GM12878 (cell line): Measurements from ENCODE around the gene IRAK3. TPM values are rescaled to one million over a fixed set of nuclear protein-coding genes. Genes with fewer than 3 reads are reported as not detected.

Experiments used
- ATAC-seq: fragments of 200-7000 bp; cut with Tn5 transposase; 3 replicates; pipeline ENCODE4 v1.9.1; 2020; ENCODE audit warnings: mild to moderate bottlenecking, moderate library complexity
- BruUV-seq: library from RNA; stranded (reverse); fragments of 400-500 nt; replicated peaks from 2 replicates; lab custom pipeline; 2021; lab: Mats Ljungman, UMichigan
- CTCF ChIA-PET: fragments of 300-600 bp; sonication (Branson Sonifier 250); formaldehyde crosslinking; extraction: SDS; loops from one replicate; lab custom pipeline; 2021; ENCODE audit warnings: inconsistent platforms; lab: Yijun Ruan, JAX
- POLR2A ChIA-PET: fragments of 350-600 bp; formaldehyde crosslinking; extraction: SDS; loops from one replicate; lab custom pipeline; 2021; ENCODE audit warnings: inconsistent platforms; lab: Charles Lee
- RAD21 ChIA-PET: fragments of 300-600 bp; sonication (Branson Sonifier 250); formaldehyde crosslinking; loops from one replicate; lab custom pipeline; 2023; ENCODE audit warnings: antibody characterized with exemption; ENCODE audit not compliant: unreplicated experiment; lab: Charles Lee
- SMC1A ChIA-PET: fragments of 300-600 bp; sonication (Branson Sonifier 250); formaldehyde crosslinking; loops from one replicate; lab custom pipeline; 2023; ENCODE audit not compliant: unreplicated experiment, uncharacterized antibody; lab: Charles Lee
- DNase-seq: peaks from one replicate; pipeline ENCODE4 v3.0.0-alpha.2; 2011; ENCODE audit warnings: low read depth, low spot score
- FAIRE-seq: peaks from 3 replicates; lab custom pipeline; 2011; peaks lifted over from hg19 to GRCh38; lab: Jason Lieb, UNC
- H2AFZ ChIP-seq: 2 replicates; pipeline ENCODE4 v1.6.0; 2011; ENCODE audit warnings: low read depth, low read length, control low read depth; ENCODE audit not compliant: control insufficient read depth
- H3K27ac ChIP-seq: 2 replicates; pipeline ENCODE4 v1.5.1; 2011; ENCODE audit warnings: control low read depth; ENCODE audit not compliant: control insufficient read depth, insufficient read depth
- H3K27me3 ChIP-seq, 2 experiments: replicated peaks in 1 of 2; 2 replicates each; pipeline versions ENCODE4 v1.6.0 to v1.6.1; 2011; ENCODE audit warnings: low read length in 1 of 2; ENCODE audit not compliant: control insufficient read depth in 2 of 2, insufficient read depth in 2 of 2
- H3K36me3 ChIP-seq, 2 experiments: 2 replicates each; pipeline ENCODE4 v1.5.1; 2011; ENCODE audit warnings: low read length in 1 of 2; ENCODE audit not compliant: control insufficient read depth in 2 of 2, insufficient read depth in 2 of 2
- H3K4me1 ChIP-seq: 2 replicates; pipeline ENCODE4 v1.6.1; 2011; ENCODE audit warnings: mild to moderate bottlenecking, low read length, moderate library complexity, mixed read lengths; ENCODE audit not compliant: control insufficient read depth, insufficient read depth
- H3K4me2 ChIP-seq: 2 replicates; pipeline ENCODE4 v1.6.0; 2011; ENCODE audit warnings: control low read depth; ENCODE audit not compliant: control insufficient read depth, insufficient read depth
- H3K4me3 ChIP-seq: fragments of 200-600 bp; sonication (generic); 2 replicates; pipeline ENCODE4 v1.5.1; 2016
- H3K79me2 ChIP-seq: 2 replicates; pipeline ENCODE4 v1.6.0; 2011; ENCODE audit warnings: low read length; ENCODE audit not compliant: control insufficient read depth, insufficient read depth
- H3K9ac ChIP-seq: 2 replicates; pipeline ENCODE4 v1.8.0; 2011; ENCODE audit warnings: low read length, control low read depth, mixed read lengths; ENCODE audit not compliant: control insufficient read depth, insufficient read depth
- H3K9me3 ChIP-seq: replicated peaks from 3 replicates; pipeline ENCODE4 v1.5.1; 2011; ENCODE audit warnings: mild to moderate bottlenecking, low read length; ENCODE audit not compliant: control insufficient read depth, insufficient read depth
- H4K20me1 ChIP-seq: 2 replicates; pipeline ENCODE4 v1.6.0; 2011; ENCODE audit not compliant: control insufficient read depth, insufficient read depth
- BACH1 ChIP-seq: fragments of 450-650 bp; IDR thresholded peaks from 2 replicates; pipeline ENCODE4 v1.6.1; 2017; ENCODE audit warnings: mild to moderate bottlenecking, borderline replicate concordance
- BCL3 ChIP-seq: IDR thresholded peaks from 2 replicates; pipeline ENCODE4 v1.6.1; 2011; ENCODE audit warnings: borderline replicate concordance, low read depth, mild to moderate bottlenecking, moderate library complexity, low read length; ENCODE audit not compliant: insufficient read depth, poor library complexity, severe bottlenecking
- CBX5 ChIP-seq: sonication (generic); IDR thresholded peaks from 2 replicates; pipeline ENCODE4 v1.6.1; 2016; ENCODE audit warnings: low read depth, moderate library complexity, mild to moderate bottlenecking, inconsistent platforms
- CHD4 ChIP-seq: fragments of 200-600 bp; sonication (generic); IDR thresholded peaks from 2 replicates; pipeline ENCODE4 v1.6.1; 2016; ENCODE audit warnings: mild to moderate bottlenecking
- EGR1 ChIP-seq, 2 experiments: IDR thresholded peaks; 1 replicate in 1 of 2; 2 replicates in 1 of 2; pipeline ENCODE4 v1.6.1; 2011 to 2012; ENCODE audit warnings: low read depth in 2 of 2, low read length in 2 of 2, borderline replicate concordance in 1 of 2, mild to moderate bottlenecking in 1 of 2, moderate library complexity in 1 of 2
- ESRRA ChIP-seq: IDR thresholded peaks from 2 replicates; pipeline ENCODE4 v1.6.1; 2012; ENCODE audit warnings: mild to moderate bottlenecking, low read length, improper control_type of control experiment
- IRF4 ChIP-seq: IDR thresholded peaks from 2 replicates; pipeline ENCODE4 v1.6.1; 2011; ENCODE audit warnings: low read depth, low read length
- MYB ChIP-seq: fragments of 150-350 bp; IDR thresholded peaks from 2 replicates; pipeline ENCODE4 v1.6.1; 2014; ENCODE audit warnings: mild to moderate bottlenecking, low read depth, low read length, borderline replicate concordance
- MYC ChIP-seq: IDR thresholded peaks from 2 replicates; pipeline ENCODE4 v1.6.1; 2011; ENCODE audit warnings: mild to moderate bottlenecking, low read length, moderate library complexity, inconsistent platforms; ENCODE audit not compliant: insufficient read depth, insufficient replicate concordance, insufficient read length, severe bottlenecking
- NR2C1 ChIP-seq: fragments of 450-650 bp; IDR thresholded peaks from 2 replicates; pipeline ENCODE4 v1.6.1; 2017; ENCODE audit warnings: antibody characterized with exemption, mild to moderate bottlenecking, moderate library complexity
- POLR2AphosphoS2 ChIP-seq: IDR thresholded peaks from 2 replicates; pipeline ENCODE4 v1.6.1; 2011; ENCODE audit warnings: low read depth, mild to moderate bottlenecking, low read length, improper control_type of control experiment, moderate library complexity
- RB1 ChIP-seq: fragments of 450-650 bp; formaldehyde crosslinking; IDR thresholded peaks from 2 replicates; pipeline ENCODE4 v1.6.1; 2017; ENCODE audit warnings: mild to moderate bottlenecking, borderline replicate concordance
- SIN3A ChIP-seq: IDR thresholded peaks from 2 replicates; pipeline ENCODE4 v1.6.1; 2012; ENCODE audit warnings: low read depth, low read length, improper control_type of control experiment
- TARDBP ChIP-seq: IDR thresholded peaks from 2 replicates; pipeline ENCODE4 v1.6.1; 2016; ENCODE audit warnings: borderline replicate concordance
- ZNF274 ChIP-seq: IDR thresholded peaks from one replicate; pipeline ENCODE4 v1.8.0; 2011; ENCODE audit not compliant: insufficient read length, insufficient read depth
- ZNF687 ChIP-seq: fragments of 450-650 bp; IDR thresholded peaks from 2 replicates; pipeline ENCODE4 v1.6.1; 2017; ENCODE audit warnings: mild to moderate bottlenecking, moderate library complexity
- ZSCAN29 ChIP-seq: fragments of 450-650 bp; IDR thresholded peaks from 2 replicates; pipeline ENCODE4 v1.6.1; 2017; ENCODE audit warnings: mild to moderate bottlenecking, moderate library complexity
- WGBS: methylation state at CpG from one replicate; pipeline ENCODE4 v1.1.6; 2016; ENCODE audit warnings: low lambda C conversion rate; ENCODE audit not compliant: insufficient replicate concordance, insufficient coverage; ENCODE audit errors: missing lambda C conversion rate; 5-methylcytosine and 5-hydroxymethylcytosine counted together
- in situ Hi-C: fragments of 300-500 bp; cut with MboI; formaldehyde crosslinking; loops from 9 replicates; pipeline ENCODE4 v1.14.3; 2018; ENCODE audit warnings: mixed read lengths
- intact Hi-C: fragments of 100-400 bp; cut with micrococcal nuclease; formaldehyde crosslinking; loops from one replicate; pipeline ENCODE4 v1.14.2; 2022; ENCODE audit not compliant: unreplicated experiment
- polyA plus RNA-seq, 11 experiments: library from polyadenylated mRNA; depleted of rRNA in 4 of 11; unstranded in 6 of 11; stranded (reverse) in 5 of 11; fragments of >200 nt; fragmentation: Nextera tagmentation in 4 of 11; fragmentation: Illumina TruSeq in 1 of 11; extraction: Ambion mirVana in 4 of 11; extraction: Trizol in 1 of 11; gene quantifications; 1 replicate in 1 of 11; 2 replicates in 10 of 11; pipeline versions ENCODE4 v1.2.1 to v1.2.3, GENCODE V29; 2011 to 2016; ENCODE audit warnings: inconsistent platforms in 2 of 11, missing spikeins in 2 of 11, low read depth in 1 of 11
- total RNA-seq, 4 experiments: library from RNA; depleted of rRNA in 3 of 4; stranded (reverse); fragments of >200 nt in 3 of 4; fragmentation: Illumina TruSeq in 1 of 4; extraction: Trizol in 1 of 4; gene quantifications; 2 replicates each; pipeline versions ENCODE4 v1.2.1 to v1.2.3, GENCODE V29; 2013 to 2021

Gene IRAK3
- total and polyA plus RNA-seq, 10 of the 15 experiments (the other 5 are each of a cell fraction or from before 2014, with no cell fraction given): 1.4 to 14.1 (median 5.4) TPM

- TF ChIP-seq ZNF687 (no peak), RB1 (no peak), POLR2AphosphoS2 (no peak), CBX5 (no peak), BACH1 (no peak), CHD4 (no peak)
Measured at GRCh38 chr12:66164349-66164821, 24.6 kb upstream of the IRAK3 start (continued).

GRCh38 chr12:66165141-66165540, 23.9 kb upstream of the IRAK3 start:
- H3K27ac ChIP-seq: no peak overlapping the region
- no peak overlapping the region for H3K4me2 ChIP-seq
- no TSS peak for BruUV-seq
- ATAC-seq: no peak
- peaks cover 53% of the 10 kb centered on the region for H3K79me2 ChIP-seq
- H2AFZ ChIP-seq: no peak overlapping the region
- peaks cover 22% of the 10 kb centered on the region for H3K9me3 ChIP-seq
- no peaks in the 10 kb centered on the region for H3K27me3 ChIP-seq
- no peak for FAIRE-seq
- H3K4me1 ChIP-seq: no peaks in the 10 kb centered on the region
- WGBS: 100% methylated on average over 1 of the region's 2 CpGs
- H4K20me1 ChIP-seq: no peaks in the 10 kb centered on the region
- no peak overlapping the region for H3K4me3 ChIP-seq
- POLR2A ChIA-PET: no interaction called here
- H3K36me3 ChIP-seq: peaks cover 0 to 6% of the 10 kb centered on the region in 2 experiments; a peak in 2 of 4 replicates
- in situ Hi-C loops (loop anchor here (5.0 kb wide), 1 partner anchor 137 kb away; the partner anchor contains the start of gene HELB), intact Hi-C loops (loop anchor here (10.0 kb wide), 1 partner anchor 1760 kb away; the partner anchor contains the start of gene XPOT)
- SMC1A ChIA-PET: no interaction called here
- no peak for DNase-seq
- H3K9ac ChIP-seq: no peak overlapping the region
- RAD21 ChIA-PET: no interaction called here
- CTCF ChIA-PET: interaction anchor here (0.6 to 1.4 kb wide), 2 partner anchors 20 to 158 kb away, joined by 3 to 4 read pairs; no protein-coding TSS in a partner anchor
- no peak for TF ChIP-seq ESRRA
- no peak for TF ChIP-seq NR2C1
- TF ChIP-seq MYB: no peak
- TF ChIP-seq MYC: no peak
- TF ChIP-seq TARDBP: no peak
- TF ChIP-seq ZNF274: no peak
- TF ChIP-seq SIN3A: no peak
- TF ChIP-seq EGR1 (IDR thresholded peaks at IDR 0.05; ENCODE audit: borderline replicate concordance in 1 of 2, low read depth in 2 of 2, low read length in 2 of 2): no peak
- TF ChIP-seq ZSCAN29: no peak
- no peak for TF ChIP-seq IRF4
- TF ChIP-seq BCL3: no peak
